ENCODE measurements around the gene ACVR2B.

The ACVR2B gene

DNA sequence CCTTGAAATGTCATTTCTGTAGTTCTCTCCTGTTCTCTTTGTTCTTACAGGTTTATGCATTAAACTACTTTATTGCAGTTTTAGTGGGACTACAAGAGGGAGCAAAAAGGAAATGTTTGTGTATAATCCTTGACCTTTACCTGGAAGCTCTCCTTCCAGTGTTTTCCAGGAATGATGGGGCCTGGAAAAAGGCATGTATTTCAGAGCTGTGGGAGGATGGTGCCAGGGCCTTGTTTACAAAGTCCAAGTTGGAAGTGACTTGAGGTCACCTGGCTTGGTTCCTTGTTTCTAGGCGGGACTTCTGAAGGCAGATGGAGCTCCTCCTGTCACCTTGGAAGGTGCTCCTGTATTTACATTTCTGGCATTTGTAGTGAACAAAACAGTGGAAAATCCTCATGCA lies 15.1 kb downstream of the ACVR2B start:
- H3K27ac ChIP-seq, result no peak overlapping the region
- TF ChIP-seq ZFX (IDR thresholded peaks at IDR 0.05; ENCODE audit: borderline replicate concordance), result no peak
- TF ChIP-seq CTCF (IDR thresholded peaks at IDR 0.05), result no peak

- no peak overlapping the region for H3K27ac ChIP-seq
- no peak for TF ChIP-seq ZFX (IDR thresholded peaks at IDR 0.05; ENCODE audit: borderline replicate concordance)
- TF ChIP-seq CTCF (IDR thresholded peaks at IDR 0.05), result no peak
These were observed 16.2 kb downstream of the ACVR2B start for GRCh38 chr3:38469852-38470251.

DNA sequence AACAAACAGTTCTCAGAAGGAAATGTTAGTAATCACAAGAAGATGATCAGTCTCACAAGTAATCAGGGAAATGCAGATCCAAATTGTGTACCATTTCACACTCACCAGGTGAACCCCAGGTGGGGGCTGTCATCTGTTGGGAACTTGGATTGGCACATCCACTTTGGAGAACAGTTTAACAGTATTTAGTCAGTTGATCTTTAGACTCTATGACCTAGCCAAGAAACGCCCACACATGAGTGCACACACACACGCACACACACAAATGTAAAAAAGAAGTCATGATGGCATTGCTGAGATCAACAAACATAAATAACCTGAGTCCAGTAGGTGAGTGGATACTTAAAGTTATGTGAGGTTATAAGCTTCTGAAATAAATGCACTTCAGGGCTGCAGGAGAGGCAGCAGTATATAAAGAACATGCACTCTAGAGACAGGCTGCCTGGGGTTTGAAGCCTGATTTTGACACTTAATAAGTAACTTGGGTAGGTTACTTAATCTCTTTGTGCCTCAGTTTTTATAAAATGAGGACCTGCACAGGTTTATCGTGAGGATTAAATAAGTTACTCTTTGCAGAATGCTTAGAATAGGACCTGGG lies 17.7 kb downstream of the ACVR2B start:
- no peak overlapping the region for H3K27ac ChIP-seq
- TF ChIP-seq CTCF (IDR thresholded peaks at IDR 0.05) (no peak), ZFX (IDR thresholded peaks at IDR 0.05; ENCODE audit: borderline replicate concordance) (no peak)

GRCh38 chr3:38472342-38472741 lies 18.7 kb downstream of the ACVR2B start:
- TF ChIP-seq ZFX (IDR thresholded peaks at IDR 0.05; ENCODE audit: borderline replicate concordance) (no peak), CTCF (IDR thresholded peaks at IDR 0.05) (no peak)
- no peak overlapping the region for H3K27ac ChIP-seq

DNA sequence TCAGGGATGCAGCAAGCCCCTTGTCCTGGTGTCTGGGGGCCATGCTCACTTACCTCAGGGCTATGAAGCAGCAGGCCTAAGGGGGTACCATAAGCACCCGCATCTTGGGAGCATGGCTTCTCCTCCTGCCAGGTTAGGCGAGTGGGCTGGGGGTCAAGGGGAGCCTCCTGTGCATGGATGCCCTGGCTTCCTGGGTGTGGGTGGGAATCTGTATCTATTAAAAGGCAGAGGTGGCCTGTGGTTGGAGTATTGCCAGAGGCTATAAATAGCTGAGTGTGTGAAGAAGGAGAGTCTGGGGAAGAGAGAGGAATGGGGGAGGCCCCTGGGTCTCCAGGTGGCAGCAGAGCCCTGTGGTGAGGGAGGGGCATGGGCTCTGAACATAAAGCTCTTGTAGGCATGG lies 19.5 kb downstream of the ACVR2B start:
- H3K27ac ChIP-seq, result no peak overlapping the region
- no peak for TF ChIP-seq CTCF (IDR thresholded peaks at IDR 0.05)
- TF ChIP-seq ZFX (IDR thresholded peaks at IDR 0.05; ENCODE audit: borderline replicate concordance), result no peak

DNA sequence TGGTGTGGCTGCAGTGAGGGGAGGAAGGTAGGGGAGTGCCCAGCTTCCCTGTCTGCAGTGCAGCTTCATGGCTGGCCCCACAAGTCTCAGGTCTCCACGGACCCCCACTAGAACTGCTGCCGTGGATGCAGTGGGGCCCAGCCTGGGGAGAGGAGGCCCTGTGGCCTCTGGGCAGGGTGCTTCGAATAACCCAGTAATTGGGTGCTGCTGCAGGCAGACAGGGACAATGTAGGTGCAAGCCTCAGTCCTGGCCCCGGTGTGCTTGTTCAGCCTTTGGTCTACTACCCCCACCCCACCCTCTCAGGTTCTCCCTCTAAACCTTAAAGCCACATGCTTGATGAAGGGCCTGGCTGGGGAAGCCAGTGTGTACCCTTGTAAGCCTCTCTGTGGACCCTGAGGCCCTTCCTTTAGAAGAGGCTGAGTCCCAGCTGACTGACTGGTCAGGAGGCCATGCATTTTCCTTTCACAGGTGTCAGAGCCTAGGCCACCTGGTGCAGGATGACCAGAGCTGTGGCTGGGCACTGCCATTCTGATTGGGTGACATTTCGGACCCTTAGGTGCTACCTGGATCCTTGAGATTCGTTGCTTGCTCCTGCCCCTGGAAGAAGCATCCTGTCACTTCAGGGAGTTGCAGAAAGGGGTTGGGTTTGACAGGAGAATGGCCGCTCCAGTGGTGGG lies 21.4 kb downstream of the ACVR2B start:
- no peak overlapping the region for H3K27ac ChIP-seq
- TF ChIP-seq CTCF (IDR thresholded peaks at IDR 0.05) (no peak), ZFX (IDR thresholded peaks at IDR 0.05; ENCODE audit: borderline replicate concordance) (no peak)

GRCh38 chr3:38475716-38476115 lies 22.0 kb downstream of the ACVR2B start:
- H3K27ac ChIP-seq, result no peak overlapping the region
- TF ChIP-seq CTCF (IDR thresholded peaks at IDR 0.05) (no peak), ZFX (IDR thresholded peaks at IDR 0.05; ENCODE audit: borderline replicate concordance) (no peak)

Data from 22Rv1 (cell line).